Esophagus squamous epithelium (tissue), 4 donors: ENCODE results near the gene ITM2C.

Experiments
- CTCF ChIP-seq, 6 experiments: fragments of 450-650 bp in 4 of 6; fragments of 200-600 bp in 2 of 6; sonication (generic) in 2 of 6; IDR thresholded peaks; one replicate each; pipeline ENCODE4 v1.5.1; 2016 to 2019; ENCODE audit warnings: antibody characterized with exemption in 6 of 6, mild to moderate bottlenecking in 4 of 6, moderate library complexity in 4 of 6
- POLR2A ChIP-seq, 4 donors: fragments of 450-650 bp; IDR thresholded peaks; one replicate each; pipeline ENCODE4 v1.6.1; 2017; ENCODE audit warnings: antibody characterized with exemption in 4 of 4, mild to moderate bottlenecking in 4 of 4, moderate library complexity in 3 of 4

GRCh38 chr2:230916218-230916617 is 51.5 kb downstream of the ITM2C start:
- TF ChIP-seq CTCF (IDR thresholded peaks at IDR 0.05) = no peak
- no peak for TF ChIP-seq POLR2A (IDR thresholded peaks at IDR 0.05)
